Activated B cell treated with CpG ODN at 0.5 μM for 24 hours (primary cell): Measurements from ENCODE around the gene IP6K1. TPM values are rescaled to one million over a fixed set of nuclear protein-coding genes. Genes with fewer than 3 reads are reported as not detected.

ENCODE experiments used
- ATAC-seq: fragments of 200-7000 bp; cut with Tn5 transposase; one replicate; pipeline ENCODE4 v1.10.0; 2021; ENCODE audit warnings: low read depth, mild to moderate bottlenecking, moderate library complexity
- CTCF ChIA-PET: fragments of 350-600 bp; sonication (Branson Sonifier 250); formaldehyde crosslinking; loops from one replicate; lab custom pipeline; 2021; ENCODE audit warnings: antibody characterized with exemption; lab: Charles Lee
- POLR2A ChIA-PET: fragments of 350-600 bp; sonication (Branson Sonifier 250); formaldehyde crosslinking; loops from one replicate; lab custom pipeline; 2021; ENCODE audit warnings: antibody characterized with exemption; lab: Charles Lee
- DNase-seq: peaks from one replicate; pipeline ENCODE4 v3.0.0; 2022
- H3K27ac Mint-ChIP-seq: one replicate; pipeline ENCODE4 v1.8.0; 2020; ENCODE audit warnings: mixed read lengths
- H3K27me3 Mint-ChIP-seq: one replicate; pipeline ENCODE4 v1.8.0; 2021; ENCODE audit warnings: mixed read lengths
- H3K36me3 Mint-ChIP-seq: one replicate; pipeline ENCODE4 v1.8.0; 2021; ENCODE audit warnings: low read depth, mixed read lengths
- H3K4me1 Mint-ChIP-seq: one replicate; pipeline ENCODE4 v1.8.0; 2021; ENCODE audit warnings: mixed read lengths
- H3K4me3 Mint-ChIP-seq: one replicate; pipeline ENCODE4 v1.8.0; 2020; ENCODE audit warnings: mild to moderate bottlenecking, mixed read lengths
- H3K9me3 Mint-ChIP-seq: one replicate; pipeline ENCODE4 v1.8.0; 2020; ENCODE audit warnings: mixed read lengths
- CTCF ChIP-seq: fragments of 200-600 bp; IDR thresholded peaks from one replicate; pipeline ENCODE4 v1.8.0; 2022; ENCODE audit warnings: antibody characterized with exemption, mild to moderate bottlenecking
- intact Hi-C: fragments of 100-400 bp; cut with micrococcal nuclease; formaldehyde crosslinking; loops from one replicate; pipeline ENCODE4 v1.15.1; 2024
- total RNA-seq: library from RNA; stranded (reverse); gene quantifications from 2 replicates; pipeline ENCODE4 v1.2.3, GENCODE V29; 2022

The IP6K1 gene
- total RNA-seq, 1 donor from 2014 or later = 47.6 TPM

- no peak for ATAC-seq
- DNase-seq = no peak
- intact Hi-C loops = loop anchor here (5.0 kb wide), 1 partner anchor 1949 kb away; the partner anchor contains the start of gene TEX264
- Mint-ChIP-seq H3K4me3 (peak overlapping the region; percentile 93), H3K4me1 (peaks cover 64% of the 10 kb centered on the region), H3K27me3 (no peaks in the 10 kb centered on the region), H3K9me3 (no peaks in the 10 kb centered on the region), H3K27ac (peak overlapping the region; percentile 98), H3K36me3 (peaks cover 37% of the 10 kb centered on the region)
- CTCF ChIA-PET = no interaction called here
- TF ChIP-seq CTCF = no peak
- POLR2A ChIA-PET = interaction anchor here (0.5 to 3.5 kb wide), 7 partner anchors 30 to 382 kb away, joined by 3 to 24 read pairs (median 3); partner anchors contain the start of gene IP6K1
Measured at GRCh38 chr3:49722896-49723295, 63.4 kb downstream of the IP6K1 start.

- no peak for DNase-seq
- intact Hi-C loops = loop anchor here (5.0 kb wide), 1 partner anchor 1950 kb away; the partner anchor contains the start of gene TEX264
- POLR2A ChIA-PET = interaction anchor here (0.5 to 3.5 kb wide), 2 partner anchors 64 to 317 kb away, joined by 3 to 24 read pairs; partner anchors contain the start of gene IP6K1
Measured at GRCh38 chr3:49721896-49722781, 64.2 kb downstream of the IP6K1 start.

GRCh38 chr3:49721596-49721895 is 64.8 kb downstream of the IP6K1 start:
- no peak overlapping the region for H3K4me3 Mint-ChIP-seq
- ChIA-PET CTCF (interaction anchor here (1.7 kb wide), 1 partner anchor 182 kb away, joined by 4 read pairs; no protein-coding TSS in a partner anchor), POLR2A (interaction anchor here (1.0 kb wide), 1 partner anchor 65 kb away, joined by 3 read pairs; the partner anchor contains the start of gene IP6K1)
- no peaks in the 10 kb centered on the region for H3K9me3 Mint-ChIP-seq
- intact Hi-C loops = loop anchor here (5.0 kb wide), 1 partner anchor 1951 kb away; the partner anchor contains the start of gene TEX264
- DNase-seq = no peak
- no peak for TF ChIP-seq CTCF
- H3K36me3 Mint-ChIP-seq = peaks cover 26% of the 10 kb centered on the region
- H3K27me3 Mint-ChIP-seq = no peaks in the 10 kb centered on the region
- ATAC-seq = no peak
- no peak overlapping the region for H3K27ac Mint-ChIP-seq
- peaks cover 54% of the 10 kb centered on the region for H3K4me1 Mint-ChIP-seq

More at GRCh38 chr3:49721896-49722781, 64.2 kb downstream of the IP6K1 start:
- Mint-ChIP-seq H3K27me3 (no peaks in the 10 kb centered on the region), H3K36me3 (peaks cover 30% of the 10 kb centered on the region), H3K9me3 (no peaks in the 10 kb centered on the region), H3K4me1 (peaks cover 59% of the 10 kb centered on the region), H3K4me3 (peak overlapping the region; percentile 93), H3K27ac (no peak overlapping the region)
- no peak for TF ChIP-seq CTCF
- CTCF ChIA-PET = interaction anchor here (1.7 kb wide), 1 partner anchor 182 kb away, joined by 4 read pairs; no protein-coding TSS in a partner anchor
- no peak for ATAC-seq

GRCh38 chr3:49720855-49721595 is 65.3 kb downstream of the IP6K1 start:
- DNase-seq = no peak
- POLR2A ChIA-PET = interaction anchor here (1.0 to 1.9 kb wide), 2 partner anchors 66 to 181 kb away, joined by 3 to 10 read pairs; partner anchors contain the start of gene IP6K1
- intact Hi-C loops = loop anchor here (5.0 kb wide), 1 partner anchor 1951 kb away; the partner anchor contains the start of gene TEX264
- Mint-ChIP-seq H3K9me3 (no peaks in the 10 kb centered on the region), H3K27me3 (no peaks in the 10 kb centered on the region), H3K4me1 (peaks cover 49% of the 10 kb centered on the region), H3K36me3 (peaks cover 27% of the 10 kb centered on the region), H3K4me3 (peak overlapping the region; percentile 28), H3K27ac (peak overlapping the region; percentile 44)
- CTCF ChIA-PET = interaction anchor here (1.7 kb wide), 1 partner anchor 181 kb away, joined by 4 read pairs; no protein-coding TSS in a partner anchor
- ATAC-seq = no peak
- no peak for TF ChIP-seq CTCF
